Caki2 (cell line): ENCODE results near the gene FAR1. TPM values are rescaled to one million over a fixed set of nuclear protein-coding genes. Genes with fewer than 3 reads are reported as not detected.
A peak's percentile ranks its signal among the peaks of the same experiment; 100 is the strongest.
"Not testable (repeated sequence)": the region's sequence is repeated elsewhere in the genome, so short reads cannot be mapped to it uniquely, and the experiment has no call there.

Source experiments
- DNase-seq: peaks from one replicate; pipeline ENCODE4 v3.0.0-alpha.2; 2015; ENCODE audit warnings: low read depth
- in situ Hi-C: cut with HindIII; loops from 2 replicates; pipeline ENCODE4 v1.10.0; 2016; ENCODE audit warnings: low sequenced_read_pairs, low pct_unique_long_range_greater_than_20kb, mixed read lengths
- total RNA-seq: library from RNA; depleted of rRNA; stranded (reverse); fragments of >200 nt; shearing (Covaris generic); gene quantifications from 2 replicates; pipeline ENCODE4 v1.2.3, GENCODE V29; 2014; ENCODE audit warnings: low replicate concordance

FAR1 gene
- total RNA-seq, 1 experiment from 2014 or later = 11.6 TPM

DNA sequence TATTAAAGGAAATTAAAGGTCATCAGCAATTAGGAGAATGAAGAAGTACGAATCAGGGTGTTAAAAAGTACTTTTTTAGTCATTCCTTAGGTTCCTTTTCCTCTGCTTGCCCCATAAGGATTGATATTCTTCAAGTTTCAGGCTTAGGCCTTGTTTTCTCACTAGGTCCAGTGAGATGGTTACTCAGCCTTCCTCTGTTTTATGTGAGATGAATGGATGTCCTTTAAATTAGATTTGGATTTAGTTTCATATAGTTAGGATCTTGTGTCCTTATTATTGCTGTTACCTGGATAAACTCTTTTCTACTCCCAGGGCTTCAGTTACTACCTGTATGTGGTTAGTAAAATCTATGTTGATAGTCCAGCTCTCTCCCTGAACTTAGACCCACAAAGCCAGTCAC, 29.2 kb downstream of the FAR1 start:
- in situ Hi-C loops = no loop called here

GRCh38 chr11:13698132-13698531, 29.7 kb downstream of the FAR1 start:
- DNase-seq = no peak
- in situ Hi-C loops = no loop called here

More for the DNA sequence above, 29.2 kb downstream of the FAR1 start:
- no peak for DNase-seq

GRCh38 chr11:13699041-13699440, 30.6 kb downstream of the FAR1 start:
- DNase-seq = no peak
- in situ Hi-C loops = no loop called here

DNA sequence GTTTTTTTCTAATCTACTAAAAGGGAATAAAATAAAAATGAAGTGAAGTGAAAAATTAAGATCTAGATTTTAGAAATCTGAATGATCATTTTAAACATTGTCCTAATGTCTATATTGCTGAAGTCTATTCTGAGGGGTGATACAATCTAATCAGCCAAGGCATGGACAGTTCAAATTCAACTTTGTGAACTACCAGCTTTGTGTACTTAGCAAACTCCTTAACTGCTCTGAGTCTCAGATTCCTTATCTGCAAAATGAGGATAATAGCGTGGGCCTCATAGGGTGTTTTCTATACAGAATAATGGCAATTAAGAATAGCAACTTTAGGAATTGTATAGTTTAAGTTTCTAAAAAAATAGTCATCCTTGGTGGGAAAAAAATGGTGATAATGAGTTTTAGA, 31.4 kb downstream of the FAR1 start:
- no peak for DNase-seq
- in situ Hi-C loops = no loop called here

DNA sequence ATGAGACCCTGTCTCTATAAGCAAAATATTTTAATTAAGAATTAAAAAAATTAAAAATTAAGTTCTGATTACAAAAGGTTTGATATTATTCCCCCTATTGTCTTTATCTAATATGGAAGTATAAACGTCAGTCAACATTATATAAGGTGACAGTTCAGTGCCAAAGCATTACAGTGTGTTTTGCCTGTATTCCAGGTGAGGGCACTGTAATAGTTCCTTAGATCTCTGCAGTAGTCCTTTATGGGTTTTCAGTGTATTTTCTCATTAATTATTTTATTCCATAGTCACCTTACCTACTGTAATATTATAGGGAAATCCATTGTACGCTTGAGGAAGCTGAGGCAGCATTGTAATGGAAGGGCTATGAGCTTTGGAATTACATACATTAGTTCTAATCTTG, 33.0 kb downstream of the FAR1 start:
- in situ Hi-C loops = no loop called here
- DNase-seq = no peak

- DNase-seq = no peak
- in situ Hi-C loops = no loop called here
Measured at GRCh38 chr11:13702071-13702470, 33.6 kb downstream of the FAR1 start.

DNA sequence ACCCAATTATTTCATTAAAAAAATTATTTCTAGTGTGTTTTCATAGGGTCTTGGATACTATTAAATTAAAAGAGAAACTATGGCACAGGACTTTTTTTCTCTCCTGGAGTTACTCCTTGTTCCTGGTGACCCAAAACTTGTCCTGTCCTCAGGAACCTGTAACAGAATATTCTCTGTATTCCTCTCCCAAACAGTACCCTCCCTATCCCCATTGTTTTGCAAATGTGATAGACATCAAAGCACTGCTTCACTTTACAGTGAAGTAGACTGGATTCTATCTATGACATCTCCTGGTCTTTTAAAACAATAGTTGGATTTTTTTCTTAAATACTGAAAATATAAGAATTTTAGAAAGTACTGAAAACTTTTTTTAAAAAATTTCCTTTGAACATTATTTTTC, 37.2 kb downstream of the FAR1 start:
- in situ Hi-C loops = no loop called here
- DNase-seq = no peak

- in situ Hi-C loops = no loop called here
- DNase-seq = no peak
Measured at GRCh38 chr11:13713982-13714381, 45.5 kb downstream of the FAR1 start.

GRCh38 chr11:13717331-13717730, 48.9 kb downstream of the FAR1 start:
- DNase-seq = peak; percentile 3
- in situ Hi-C loops = no loop called here

GRCh38 chr11:13718394-13718793, 49.9 kb downstream of the FAR1 start:
- DNase-seq = no peak
- in situ Hi-C loops = no loop called here

- in situ Hi-C loops = no loop called here
- no peak for DNase-seq
Measured at GRCh38 chr11:13720940-13721339, 52.5 kb downstream of the FAR1 start.

GRCh38 chr11:13721760-13722159, 53.3 kb downstream of the FAR1 start:
- in situ Hi-C loops = no loop called here
- no peak for DNase-seq

- DNase-seq = no peak
- in situ Hi-C loops = no loop called here
Measured at GRCh38 chr11:13726456-13726855, 58.0 kb downstream of the FAR1 start.

DNA sequence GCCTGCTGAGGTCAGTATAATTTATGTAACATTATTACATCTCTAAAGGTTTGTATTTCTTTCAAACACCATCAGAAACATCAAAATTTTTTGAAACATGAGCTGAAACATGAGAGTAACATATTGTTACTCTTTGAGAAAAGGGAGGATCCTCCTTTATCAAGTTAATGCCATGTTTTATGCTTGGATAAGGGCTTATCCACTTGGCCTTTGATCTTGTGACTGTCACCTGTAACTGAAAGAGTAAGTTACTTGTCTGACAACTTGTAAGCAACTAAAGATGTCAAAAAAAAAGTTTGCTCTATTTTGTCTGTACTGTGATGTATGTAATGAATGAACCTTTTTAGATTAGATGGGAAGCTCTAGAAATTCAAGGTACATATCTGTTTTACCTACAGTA, 59.6 kb downstream of the FAR1 start:
- in situ Hi-C loops = no loop called here
- DNase-seq = no peak

- DNase-seq = no peak
- in situ Hi-C loops = no loop called here
Measured at GRCh38 chr11:13734530-13734929, 66.1 kb downstream of the FAR1 start.

DNA sequence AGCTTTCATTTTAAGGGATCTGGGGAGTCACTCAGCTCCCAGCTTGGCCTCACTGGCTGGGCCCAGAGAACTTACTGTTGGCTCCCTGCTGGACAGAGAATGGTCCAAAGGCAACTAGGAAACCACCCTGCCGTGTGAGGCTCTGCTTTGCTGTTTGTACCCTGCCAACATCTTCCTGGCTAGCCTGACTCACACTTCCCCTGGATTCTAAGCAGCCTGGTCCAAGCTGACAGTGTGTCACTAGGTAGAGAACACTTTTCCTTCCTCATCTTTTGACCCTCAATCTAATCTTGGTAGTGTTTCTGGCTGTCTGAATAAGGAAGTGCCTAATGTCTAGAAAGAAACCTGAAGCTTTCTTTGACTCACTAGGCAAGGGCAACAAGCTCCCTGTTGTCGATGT, 76.7 kb downstream of the FAR1 start:
- in situ Hi-C loops = no loop called here
- DNase-seq = no peak

DNA sequence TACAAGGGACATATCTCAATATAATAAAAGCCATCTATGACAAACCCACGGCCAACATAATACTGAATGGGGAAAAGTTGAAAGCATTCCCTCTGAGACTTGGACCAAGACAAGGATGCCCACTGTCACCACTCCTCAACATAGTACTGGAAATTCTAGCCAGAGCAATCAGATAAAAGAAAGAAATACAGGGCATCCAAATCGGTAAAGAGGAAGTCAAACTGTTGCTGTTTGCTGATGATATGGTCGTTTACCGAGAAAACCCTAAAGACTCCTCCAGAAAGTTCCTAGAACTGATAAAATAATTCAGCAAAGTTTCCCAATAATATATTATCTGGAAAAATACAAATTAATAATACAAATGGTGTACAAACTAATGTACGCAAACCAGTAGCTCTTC, 84.8 kb downstream of the FAR1 start:
- DNase-seq, in situ Hi-C loops: not testable (repeated sequence)

DNA sequence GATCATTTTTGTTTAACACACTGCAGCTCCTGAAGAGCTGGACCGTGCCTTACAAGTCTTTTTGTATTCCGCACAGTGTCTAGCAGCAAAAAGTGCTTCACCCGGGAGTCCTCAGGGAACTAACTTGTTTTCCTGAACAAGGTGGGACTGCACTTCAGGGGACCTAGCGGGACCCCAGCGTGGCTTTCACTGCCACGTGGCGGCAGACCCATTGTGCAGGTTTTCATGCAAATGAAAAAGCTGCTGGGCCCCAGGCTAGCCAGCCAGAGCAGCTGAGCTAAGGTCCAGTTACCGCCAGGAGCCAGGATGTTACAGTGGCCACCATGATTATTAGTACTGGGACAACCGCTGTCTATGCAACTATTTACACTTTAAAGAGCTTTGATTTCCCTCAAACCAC, 90.6 kb downstream of the FAR1 start:
- in situ Hi-C loops = no loop called here
- no peak for DNase-seq

DNA sequence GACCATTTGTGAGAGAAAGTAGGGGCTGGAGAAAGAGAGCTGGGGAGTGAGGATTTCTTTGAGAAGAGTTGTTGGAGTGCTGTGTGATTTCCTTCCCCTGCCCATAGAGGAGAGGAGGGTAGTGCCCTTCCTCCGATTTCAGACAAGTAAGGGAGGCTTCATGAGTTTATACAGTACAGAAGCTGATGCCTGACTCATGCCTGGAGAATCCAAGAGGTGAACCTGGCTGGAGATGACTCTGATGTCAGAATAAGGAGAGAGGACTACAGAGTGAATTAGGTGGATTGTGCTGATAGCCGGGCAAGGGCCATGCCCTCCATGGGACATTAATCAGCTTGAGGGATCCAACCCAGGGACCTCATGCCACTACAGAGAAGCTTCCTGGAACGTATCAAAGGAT, 91.6 kb downstream of the FAR1 start:
- in situ Hi-C loops = no loop called here

GRCh38 chr11:13761250-13761649, 92.8 kb downstream of the FAR1 start:
- DNase-seq = no peak
- in situ Hi-C loops = no loop called here

More for the DNA sequence above, 91.6 kb downstream of the FAR1 start:
- DNase-seq = no peak

GRCh38 chr11:13761716-13762115, 93.2 kb downstream of the FAR1 start:
- in situ Hi-C loops = no loop called here
- no peak for DNase-seq
